Psoas muscle (tissue), 8 donors: ENCODE results near the gene TRIM51G. TPM values are rescaled to one million over a fixed set of nuclear protein-coding genes. Genes with fewer than 3 reads are reported as not detected.
"Not testable (repeated sequence)": the region's sequence is repeated elsewhere in the genome, so short reads cannot be mapped to it uniquely, and the experiment has no call there.

Experiments used
- ATAC-seq, 4 donors: fragments of 200-7000 bp; cut with Tn5 transposase; one replicate each; pipeline ENCODE4 v1.9.1; 2020; ENCODE audit warnings: moderate library complexity in 3 of 4, mild to moderate bottlenecking in 2 of 4
- DNase-seq, 2 donors: peaks; one replicate each; pipeline ENCODE4 v3.0.0-alpha.2; 2020
- H3K27ac ChIP-seq: fragments of 200-600 bp; one replicate; pipeline ENCODE4 v1.8.0; 2022
- H3K27me3 ChIP-seq, 3 donors: fragments of 200-600 bp in 1 of 3; one replicate each; pipeline versions ENCODE4 v1.6.1 to v1.8.0; 2013 to 2022; ENCODE audit warnings: low read length in 2 of 3, mild to moderate bottlenecking in 2 of 3, moderate library complexity in 1 of 3; ENCODE audit not compliant: insufficient read depth in 3 of 3
- H3K36me3 ChIP-seq, 2 donors: fragments of 200-600 bp in 1 of 2; one replicate each; pipeline versions ENCODE4 v1.6.1 to v1.8.0; 2013 to 2022; ENCODE audit warnings: low read depth in 1 of 2, mild to moderate bottlenecking in 1 of 2, moderate library complexity in 1 of 2; ENCODE audit not compliant: insufficient read depth in 1 of 2
- H3K4me1 ChIP-seq: fragments of 200-600 bp; one replicate; pipeline ENCODE4 v1.8.0; 2022
- H3K4me3 ChIP-seq: fragments of 200-600 bp; one replicate; pipeline ENCODE4 v1.8.0; 2022; ENCODE audit warnings: mild to moderate bottlenecking
- H3K9me3 ChIP-seq: fragments of 200-600 bp; one replicate; pipeline ENCODE4 v1.8.0; 2022
- WGBS, 3 donors: extraction: QIAGEN DNeasy Blood & Tissue Kit; methylation state at CpG; one replicate each; pipeline versions ENCODE4 v1.1.6 to v1.1.7; 2013; 5-methylcytosine and 5-hydroxymethylcytosine counted together
- intact Hi-C, 2 donors: fragments of 100-400 bp; cut with DNase I; formaldehyde crosslinking; loops; one replicate each; pipeline versions ENCODE4 v1.11.0 to v1.14.2; 2022
- long read RNA-seq, 2 donors: library from polyadenylated mRNA; unstranded; transcript quantifications; one replicate each; pipeline ENCODE4 v2.0.0, GENCODE V29; 2021
- polyA plus RNA-seq, 3 donors: library from polyadenylated mRNA; stranded (reverse); fragments of 200-250 nt; gene quantifications; one replicate each; pipeline ENCODE4 v1.2.3, GENCODE V29; 2013
- total RNA-seq, 4 donors: library from RNA; stranded (reverse); fragmentation: NEBNext Ultra II Directional in 2 of 4; extraction: Animal tissue kit (Norgen Biotek cat#: 25700) in 2 of 4; gene quantifications; one replicate each; pipeline versions ENCODE4 v1.2.1 to v1.2.4, GENCODE V29; 2021 to 2023
- donor health status: healthy with polysubstance abuse.
- donor health status: DM: no; HTN: no; CAD: no; lungs with moderate emphysema.
- donor health status: Bipolar disorder and iron deficiency.
- donor health status: healthy.
- donor health status: DM: yes; HTN: yes; CAD: no.
- donor health status: DM: no; HTN: no; CAD: no.
- donor health status: DM: no; HTN: no; CAD: no.
- donor health status: DM: yes; HTN: yes; CAD: no.

Gene TRIM51G
- total RNA-seq = not detected
- polyA plus RNA-seq = not detected
- long read RNA-seq, donor 1 = 0 reads
- long read RNA-seq, donor 2 = 0 reads

GRCh38 chr11:48983785-48984184 is at the start of gene TRIM51G:
Gene TRIM51G, minus strand, starts transcription at chr11:48983885. Its CDS starts 2,190 bp downstream, at chr11:48981695.
- H3K9me3 ChIP-seq, H3K4me1 ChIP-seq, H3K36me3 ChIP-seq, intact Hi-C loops, DNase-seq, H3K27ac ChIP-seq, ATAC-seq, H3K27me3 ChIP-seq, H3K4me3 ChIP-seq: not testable (repeated sequence)

GRCh38 chr11:49028523-49028922 is 44.8 kb upstream of the TRIM51G start, which contains the start of gene TRIM49B:
Gene TRIM49B, plus strand, starts transcription at chr11:49028823. Its CDS starts 2,777 bp downstream, at chr11:49031600.
- ATAC-seq, H3K9me3 ChIP-seq, H3K27ac ChIP-seq, H3K4me3 ChIP-seq, H3K27me3 ChIP-seq, H3K4me1 ChIP-seq, DNase-seq, H3K36me3 ChIP-seq, intact Hi-C loops: not testable (repeated sequence)
- WGBS, 3 donors = 18 to 31% (median 28%) methylated on average over 2 of the region's 2 CpGs

GRCh38 chr11:48968592-48968991 is 15.1 kb downstream of the TRIM51G start:
- H3K4me3 ChIP-seq, intact Hi-C loops: not testable (repeated sequence)

GRCh38 chr11:48955315-48956049 is 28.2 kb downstream of the TRIM51G start:
- DNase-seq, H3K36me3 ChIP-seq, intact Hi-C loops, H3K4me1 ChIP-seq, ATAC-seq, H3K9me3 ChIP-seq, H3K27me3 ChIP-seq, H3K27ac ChIP-seq, H3K4me3 ChIP-seq: not testable (repeated sequence)
- 82 to 88% (median 84%) methylated on average over 22 to 35 of the region's 35 CpGs for WGBS, 3 donors

More at GRCh38 chr11:48968592-48968991, 15.1 kb downstream of the TRIM51G start:
- not testable (repeated sequence) for DNase-seq, ATAC-seq, H3K27me3 ChIP-seq, H3K27ac ChIP-seq, H3K36me3 ChIP-seq, H3K9me3 ChIP-seq, H3K4me1 ChIP-seq
- WGBS, 3 donors = 94 to 97% (median 96%) methylated on average over 23 to 25 of the region's 25 CpGs

GRCh38 chr11:48945796-48946195 is 37.9 kb downstream of the TRIM51G start:
- 80 to 82% (median 80%) methylated on average over 7 of the region's 7 CpGs for WGBS, 3 donors
- H3K9me3 ChIP-seq, DNase-seq, H3K36me3 ChIP-seq, H3K27ac ChIP-seq, ATAC-seq, H3K4me1 ChIP-seq, H3K4me3 ChIP-seq, H3K27me3 ChIP-seq, intact Hi-C loops: not testable (repeated sequence)

Other genes with a start within 250 kb of the TRIM51G start
- not detected for gene TRIM49B, start 44.9 kb upstream of the TRIM51G start, total RNA-seq
- gene TRIM49B, start 44.9 kb upstream of the TRIM51G start, polyA plus RNA-seq = not detected
- gene TRIM64C, start 75.2 kb upstream of the TRIM51G start, total RNA-seq = not detected
- gene TRIM64C, start 75.2 kb upstream of the TRIM51G start, polyA plus RNA-seq = not detected
- gene FOLH1, start 224.7 kb upstream of the TRIM51G start, total RNA-seq = under 1 TPM in 2 of 4 donors, not detected in 2; 0.34 to 0.67 TPM
- under 1 TPM in 2 of 3 donors, not detected in 1; 0.17 to 0.34 TPM for gene FOLH1, start 224.7 kb upstream of the TRIM51G start, polyA plus RNA-seq